Smooth muscle cell of the pulmonary artery (primary cell): ENCODE results near the gene OR51L1. TPM values are rescaled to one million over a fixed set of nuclear protein-coding genes. Genes with fewer than 3 reads are reported as not detected.

Experiments used
- total RNA-seq: library from RNA; depleted of rRNA; stranded (reverse); fragments of >200 nt; gene quantifications from 2 replicates; pipeline ENCODE4 v1.2.3, GENCODE V29; 2014

The OR51L1 gene
- not detected in 2 replicates for total RNA-seq

GRCh38 chr11:4994551-4994950 lies at the start of gene OR51L1:
Gene OR51L1 (plus strand): TSS chr11:4994851. CDS start chr11:4998983, 4,132 bp downstream.

GRCh38 chr11:4947505-4947904 lies 47.1 kb upstream of the OR51L1 start, which contains the start of gene OR51A4:
Gene OR51A4 (minus strand): TSS chr11:4947605. CDS start chr11:4947100, 505 bp downstream.

GRCh38 chr11:4955613-4956012 lies 39.0 kb upstream of the OR51L1 start, which contains the start of gene OR51A2:
Gene OR51A2 (minus strand): TSS chr11:4955713. CDS start chr11:4955713, 0 bp downstream.

GRCh38 chr11:5046226-5046625 lies 51.6 kb downstream of the OR51L1 start, which contains the start of gene OR52J3:
Gene OR52J3 (plus strand): TSS chr11:5046526. CDS start chr11:5046526, 0 bp downstream.

Other genes with a start within 250 kb of the OR51L1 start
- not detected in 2 replicates for gene OR51F1, start 224.9 kb upstream of the OR51L1 start, total RNA-seq
- gene OR52R1, start 190.5 kb upstream of the OR51L1 start, total RNA-seq: not detected in 2 replicates
- gene OR51F2, start 173.5 kb upstream of the OR51L1 start, total RNA-seq: not detected in 2 replicates
- gene OR51S1, start 145.6 kb upstream of the OR51L1 start, total RNA-seq: not detected in 2 replicates
- not detected in 2 replicates for gene OR51T1, start 113.0 kb upstream of the OR51L1 start, total RNA-seq
- gene OR51A7, start 91.1 kb upstream of the OR51L1 start, total RNA-seq: not detected in 2 replicates
- not detected in 2 replicates for gene OR51G2, start 75.5 kb upstream of the OR51L1 start, total RNA-seq
- gene OR51G1, start 70.5 kb upstream of the OR51L1 start, total RNA-seq: not detected in 2 replicates
- gene OR51A4, start 47.2 kb upstream of the OR51L1 start, total RNA-seq: not detected in 2 replicates
- not detected in 2 replicates for gene OR51A2, start 39.1 kb upstream of the OR51L1 start, total RNA-seq
- gene OR52J3, start 51.7 kb downstream of the OR51L1 start, total RNA-seq: not detected in 2 replicates
- not detected in 2 replicates for gene OR52E2, start 64.8 kb downstream of the OR51L1 start, total RNA-seq
- not detected in 2 replicates for gene OR52E1, start 74.7 kb downstream of the OR51L1 start, total RNA-seq
- not detected in 2 replicates for gene OR52A5, start 143.5 kb downstream of the OR51L1 start, total RNA-seq
- gene OR52A1, start 159.9 kb downstream of the OR51L1 start, total RNA-seq: not detected in 2 replicates
- not detected in 2 replicates for gene OR51V1, start 205.8 kb downstream of the OR51L1 start, total RNA-seq
- gene HBB, start 232.2 kb downstream of the OR51L1 start, total RNA-seq: not detected in 2 replicates
- gene HBD, start 239.6 kb downstream of the OR51L1 start, total RNA-seq: 0.33 and 0.36 TPM in 2 replicates